Measurements from ENCODE around the gene CCND2.
A peak's percentile ranks its signal among the peaks of the same experiment; 100 is the strongest.

The CCND2 gene

DNA sequence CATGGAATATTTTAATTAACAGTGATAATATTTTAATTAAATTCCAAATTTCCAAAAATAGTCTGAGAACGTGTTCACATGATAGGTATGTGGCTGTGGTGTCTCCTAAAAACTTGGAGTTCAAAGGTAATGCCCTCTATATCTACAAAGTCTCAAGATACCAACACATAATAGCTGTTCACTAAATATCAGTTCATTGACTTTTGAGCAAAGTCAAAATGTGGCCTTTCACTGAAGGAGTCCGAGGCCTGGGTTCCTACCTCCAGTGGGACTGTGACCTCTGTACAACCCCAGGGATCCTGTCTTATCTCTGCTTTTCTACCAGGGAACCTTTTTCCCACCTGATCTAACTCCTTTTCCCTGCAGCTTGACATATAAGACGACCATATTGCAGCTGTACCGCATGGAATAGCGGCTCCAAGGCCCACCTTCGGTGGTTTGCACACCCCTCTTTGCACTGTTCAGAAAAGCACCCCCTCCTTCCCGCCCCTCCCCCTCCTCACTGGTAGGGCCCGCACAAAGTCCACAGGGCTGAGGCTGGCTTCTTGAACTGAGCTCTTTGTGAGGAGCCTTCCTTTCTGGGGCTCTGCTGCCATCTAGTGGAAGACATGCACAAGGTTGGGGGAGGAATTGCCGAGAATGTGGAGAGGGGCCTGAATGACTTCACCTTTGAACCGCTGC is 3.1 kb downstream of the CCND2 start:
- DNase-seq (ENCODE audit: low read depth in 2 of 3, low spot score in 1 of 3): peak; percentile 78 to 87 (median 83)

DNA sequence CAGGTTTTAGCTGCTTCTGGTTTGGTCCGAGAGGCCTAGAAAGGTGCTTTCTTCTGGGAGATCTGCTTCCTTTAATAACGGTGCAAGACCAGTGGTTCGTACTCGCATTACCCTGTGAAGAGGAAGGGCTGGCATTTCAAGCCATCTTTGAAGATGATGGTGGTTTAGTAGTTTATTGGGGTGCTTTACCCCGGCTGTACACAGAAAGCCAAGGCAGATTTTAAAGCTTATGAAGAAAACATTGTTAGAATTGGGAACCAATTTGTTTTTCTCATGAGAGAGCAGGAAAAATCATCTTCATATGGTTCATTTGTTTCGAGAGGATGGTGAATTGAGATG is 3.6 kb downstream of the CCND2 start:
- no peak for DNase-seq (ENCODE audit: low read depth in 2 of 3, low spot score in 1 of 3)

DNA sequence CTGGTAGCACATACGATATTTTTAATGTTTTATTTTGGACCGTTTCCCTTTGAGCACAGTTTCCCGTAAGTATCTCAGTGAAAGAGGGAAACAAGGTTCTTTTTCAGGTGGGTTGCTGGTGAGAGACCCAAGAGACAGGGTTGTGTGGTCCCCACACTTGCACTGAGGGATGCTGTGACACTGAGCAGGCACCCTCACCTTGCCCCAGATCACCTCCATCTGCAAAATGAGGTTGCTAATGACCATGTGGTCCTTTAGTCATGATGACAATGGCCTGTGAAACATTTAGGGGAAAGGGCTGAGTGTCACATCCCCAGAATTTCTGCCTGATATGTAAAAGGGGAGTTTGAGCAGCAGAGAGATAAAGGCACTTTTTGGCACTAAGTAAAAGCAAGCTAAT is 4.3 kb downstream of the CCND2 start:
- no peak for DNase-seq (ENCODE audit: low read depth in 2 of 3, low spot score in 1 of 3)

DNA sequence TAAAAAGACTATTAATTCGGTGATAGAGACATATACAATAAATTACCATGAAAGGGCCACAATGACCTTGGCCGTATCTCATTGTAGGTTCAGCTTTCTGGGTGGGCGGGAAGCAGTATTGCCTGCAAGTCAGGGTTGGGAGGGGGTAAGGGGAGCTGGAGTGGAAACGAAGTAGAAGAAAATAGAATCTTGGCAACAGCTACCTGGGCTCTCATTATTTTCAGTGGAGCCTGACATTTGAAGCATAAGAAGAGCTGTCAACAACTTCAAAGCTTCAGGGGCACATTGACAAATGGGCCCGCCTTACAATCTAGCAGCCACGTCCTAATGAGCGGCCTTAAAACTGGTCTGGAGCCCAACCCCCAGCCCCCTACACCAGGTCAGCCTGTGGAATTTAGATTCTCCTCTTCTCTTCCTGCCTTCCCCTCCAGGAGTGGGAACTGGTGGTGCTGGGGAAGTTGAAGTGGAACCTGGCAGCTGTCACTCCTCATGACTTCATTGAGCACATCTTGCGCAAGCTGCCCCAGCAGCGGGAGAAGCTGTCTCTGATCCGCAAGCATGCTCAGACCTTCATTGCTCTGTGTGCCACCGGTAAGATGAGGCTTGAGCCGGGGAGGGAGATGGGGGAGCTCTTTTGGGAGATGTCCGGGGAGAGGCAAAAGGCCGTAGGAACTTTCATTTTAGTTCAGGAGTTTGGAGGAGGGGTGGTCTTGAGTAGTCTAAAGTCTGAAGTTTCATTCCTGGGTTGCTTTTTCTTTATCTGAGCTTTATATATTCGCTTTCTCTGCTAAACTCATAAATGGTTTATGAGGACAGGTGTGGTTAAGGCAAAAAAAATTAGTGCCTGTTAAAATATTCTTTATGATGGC is 5.0 kb downstream of the CCND2 start:
- DNase-seq (ENCODE audit: low read depth in 2 of 3, low spot score in 1 of 3): no peak

DNA sequence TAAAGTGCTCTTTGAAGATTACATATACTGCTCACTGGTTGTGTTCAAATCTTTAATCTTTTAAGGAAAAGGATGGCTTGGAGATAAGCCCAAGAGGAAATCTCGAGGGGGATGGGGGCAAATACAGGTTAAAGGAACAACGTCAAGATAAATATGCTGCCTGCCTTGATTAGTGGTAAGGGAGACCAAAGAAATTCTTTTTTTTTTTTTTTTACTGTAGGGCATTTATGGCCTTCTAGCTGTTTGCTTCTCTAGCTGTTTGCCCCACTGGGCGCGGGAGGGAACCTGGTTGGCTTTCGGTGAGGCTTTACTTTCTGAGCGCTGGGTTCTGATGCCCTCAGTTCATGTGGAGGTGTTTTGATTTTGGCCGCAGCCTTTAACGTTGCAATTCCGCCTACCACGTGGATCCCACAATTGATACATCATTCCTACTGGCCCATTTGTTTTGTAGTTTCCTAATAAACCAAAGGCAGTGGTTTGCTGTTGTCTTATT is 5.7 kb downstream of the CCND2 start:
- no peak for DNase-seq (ENCODE audit: low read depth in 2 of 3, low spot score in 1 of 3)

DNA sequence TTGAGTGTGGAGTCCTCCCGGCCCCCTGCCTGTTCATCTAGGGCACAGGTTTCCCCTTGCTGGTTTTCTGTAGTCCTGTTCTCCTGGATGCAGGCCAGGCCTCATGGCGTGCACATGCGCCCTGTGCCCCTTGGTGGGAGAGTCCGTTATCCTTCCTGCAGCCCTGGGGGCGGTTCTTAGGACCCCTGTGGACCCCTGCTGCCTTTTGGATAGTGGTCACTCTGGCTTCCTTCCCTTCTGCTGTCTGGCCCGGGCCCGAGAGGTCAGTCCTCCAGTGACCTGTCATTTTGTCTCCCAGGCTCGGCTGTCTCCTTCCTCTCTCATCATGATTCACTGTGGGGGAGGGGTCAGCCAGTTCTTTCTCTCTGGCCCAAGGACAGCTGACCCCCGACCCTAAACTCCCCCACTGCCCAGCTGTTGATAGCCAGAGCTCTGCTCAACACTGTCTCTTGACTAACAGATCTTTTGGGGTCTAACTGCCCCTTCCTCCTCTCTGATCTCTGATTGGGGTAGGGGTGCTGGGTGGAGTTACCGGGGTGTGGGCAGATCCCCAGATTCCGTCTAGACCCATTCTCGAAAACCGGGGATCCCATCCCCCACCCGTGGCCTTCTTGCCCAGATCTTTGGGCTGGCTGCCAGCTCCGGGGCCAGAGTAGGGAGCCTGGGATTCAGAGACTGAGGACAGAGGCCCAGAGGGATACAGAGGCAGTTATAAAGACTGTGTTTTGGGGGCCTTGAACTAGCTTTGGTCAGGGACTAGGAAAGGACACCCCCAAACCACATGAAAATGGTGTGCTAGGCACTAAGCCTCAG is 7.0 kb downstream of the CCND2 start:
- no peak for DNase-seq (ENCODE audit: low read depth in 2 of 3, low spot score in 1 of 3)

DNA sequence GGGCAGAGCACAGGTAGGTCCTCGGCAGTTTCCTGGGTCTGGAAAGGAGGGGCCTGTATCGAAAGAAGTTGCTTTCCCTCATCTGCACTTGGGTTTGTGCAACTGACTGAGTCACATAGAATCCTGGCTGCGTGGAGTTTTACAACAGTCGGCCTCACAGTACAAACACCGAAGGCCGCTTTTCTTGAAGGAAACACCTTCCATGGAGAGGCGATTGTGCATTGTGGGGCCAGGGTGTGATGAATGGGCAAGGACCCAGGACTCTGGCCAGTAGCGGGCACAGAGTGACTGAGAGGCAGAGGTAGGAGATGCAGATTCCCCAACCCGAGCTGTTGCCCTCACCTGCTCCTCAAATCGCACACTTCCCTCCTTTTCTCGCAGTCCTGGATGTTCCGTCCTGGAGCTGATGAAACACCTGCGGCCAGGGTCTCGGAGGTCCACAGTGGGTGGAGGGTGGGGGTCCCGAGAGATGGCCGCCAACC is 7.7 kb downstream of the CCND2 start:
- no peak for DNase-seq (ENCODE audit: low read depth in 2 of 3, low spot score in 1 of 3)

DNA sequence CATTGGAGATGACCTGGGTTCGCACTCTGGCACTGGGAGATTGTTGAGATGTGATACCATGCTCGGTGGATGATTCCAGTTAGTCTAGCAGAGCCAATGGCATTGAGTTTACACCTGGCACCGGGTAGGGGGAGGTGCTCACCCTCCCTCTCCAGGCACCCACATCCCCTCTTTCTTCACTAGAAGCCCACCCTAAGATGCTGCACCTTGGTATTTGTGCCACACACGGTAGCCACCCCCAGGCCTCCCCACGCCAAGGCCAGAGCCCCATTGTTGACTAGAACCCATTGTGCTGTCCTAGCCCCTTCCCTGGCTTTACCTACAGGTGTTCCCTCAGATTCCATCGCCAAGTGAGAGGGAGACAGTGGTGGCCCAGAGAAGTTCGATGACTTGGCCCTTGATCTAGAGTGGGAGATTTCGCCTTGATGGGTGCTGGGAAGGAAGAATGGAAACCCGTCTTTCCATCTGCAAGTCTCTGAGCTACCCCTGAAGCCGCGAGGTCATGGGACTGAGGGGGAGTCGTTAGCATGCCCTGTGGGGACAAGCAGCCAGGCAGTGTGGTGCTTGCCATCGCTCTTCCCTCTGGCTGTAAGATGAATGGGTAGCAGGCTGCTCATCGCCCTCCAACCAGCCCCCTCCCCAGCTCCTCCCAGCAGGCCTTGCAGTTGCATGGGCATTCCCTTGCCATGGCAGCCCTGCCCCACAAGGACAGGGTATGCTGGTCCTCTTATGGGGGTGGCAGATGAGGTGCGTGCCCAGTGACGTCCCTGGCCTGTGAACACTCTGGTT is 8.7 kb downstream of the CCND2 start:
- DNase-seq (ENCODE audit: low read depth in 2 of 3, low spot score in 1 of 3): no peak

DNA sequence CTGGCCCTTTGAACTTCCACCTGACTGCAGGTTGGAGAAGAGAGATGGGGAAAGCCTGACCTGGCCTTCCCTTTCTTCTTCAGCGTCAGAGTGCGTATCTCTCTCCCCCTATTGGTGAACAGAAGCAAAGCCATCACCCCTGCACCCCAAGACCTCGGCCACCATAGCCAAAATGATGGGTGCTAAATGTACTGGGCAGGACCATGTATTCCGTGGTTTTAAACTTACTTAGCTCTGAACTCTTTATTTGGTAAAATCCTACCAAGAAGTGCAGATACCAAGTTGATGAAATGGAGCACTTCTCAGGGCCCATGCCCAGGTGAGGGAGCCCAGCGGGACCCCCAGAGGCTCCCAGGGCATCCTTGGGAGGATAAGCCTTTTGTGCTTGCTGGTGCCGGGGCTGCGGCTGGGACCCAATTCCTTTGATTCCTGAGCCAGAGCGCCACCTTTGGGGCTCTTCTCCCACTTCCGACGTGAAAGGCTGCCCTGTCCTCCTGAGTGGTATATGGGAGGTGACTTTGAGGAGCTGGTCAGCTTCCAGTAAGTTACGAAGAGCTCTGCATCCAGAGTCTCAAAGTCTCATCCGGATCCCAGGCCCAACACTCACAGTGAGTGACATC is 9.4 kb downstream of the CCND2 start:
- no peak for DNase-seq (ENCODE audit: low read depth in 2 of 3, low spot score in 1 of 3)

DNA sequence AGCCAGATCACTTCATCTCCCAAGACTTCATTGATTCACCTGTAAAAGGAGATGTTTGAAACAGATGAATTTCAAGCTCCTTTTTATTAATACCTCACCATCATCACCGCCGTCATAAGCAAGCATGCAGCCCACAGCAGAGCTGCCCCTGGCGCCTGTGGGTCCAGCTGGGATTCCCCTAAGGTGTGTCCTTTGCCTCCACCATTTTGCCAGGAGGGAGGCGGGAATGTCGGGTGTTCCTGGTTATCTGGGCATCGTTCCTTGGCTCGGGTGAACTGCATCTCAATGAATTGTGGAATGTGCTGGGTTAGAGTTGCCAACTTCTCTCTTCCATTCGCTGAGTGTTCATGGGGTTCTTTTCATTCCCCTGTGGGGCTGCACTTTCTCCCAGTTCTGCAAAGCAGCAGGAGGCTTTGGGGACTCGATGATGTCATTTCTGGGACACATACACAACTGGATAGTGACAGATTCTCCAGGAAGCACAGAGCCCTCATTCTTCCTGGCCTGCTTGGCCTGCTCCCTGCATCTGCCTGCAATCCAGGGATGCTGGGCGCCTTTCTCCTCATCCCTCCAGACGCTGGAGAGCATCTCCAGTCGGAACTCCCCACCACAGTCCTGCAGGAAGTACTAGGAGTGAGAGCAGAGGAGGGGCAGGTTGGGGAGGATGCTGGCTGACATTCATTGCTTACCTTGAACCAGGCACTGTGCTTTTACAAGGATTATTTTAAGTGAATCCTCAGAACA is 10.1 kb downstream of the CCND2 start:
- DNase-seq (ENCODE audit: low read depth in 2 of 3, low spot score in 1 of 3): no peak

DNA sequence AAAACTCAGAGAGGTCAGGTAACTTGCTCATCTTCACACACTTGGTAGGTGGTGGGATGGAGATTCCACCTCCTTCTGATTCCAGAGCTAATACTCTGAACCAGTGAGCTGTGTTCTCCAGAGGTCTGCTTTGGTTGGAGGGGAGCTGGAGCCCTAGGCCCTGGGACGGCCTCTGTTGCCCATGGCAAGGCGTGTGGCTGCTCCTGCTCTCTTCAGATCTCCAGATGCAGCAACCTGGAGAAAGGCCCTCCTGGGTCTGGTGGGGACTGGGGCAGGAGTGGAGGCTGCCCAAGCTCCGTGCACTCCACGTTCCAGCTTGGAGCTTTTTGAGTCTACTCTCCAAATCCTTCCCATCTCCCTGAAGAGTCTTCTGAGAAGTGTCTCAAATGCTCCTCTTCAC is 10.7 kb downstream of the CCND2 start:
- DNase-seq (ENCODE audit: low read depth in 2 of 3, low spot score in 1 of 3): no peak

DNA sequence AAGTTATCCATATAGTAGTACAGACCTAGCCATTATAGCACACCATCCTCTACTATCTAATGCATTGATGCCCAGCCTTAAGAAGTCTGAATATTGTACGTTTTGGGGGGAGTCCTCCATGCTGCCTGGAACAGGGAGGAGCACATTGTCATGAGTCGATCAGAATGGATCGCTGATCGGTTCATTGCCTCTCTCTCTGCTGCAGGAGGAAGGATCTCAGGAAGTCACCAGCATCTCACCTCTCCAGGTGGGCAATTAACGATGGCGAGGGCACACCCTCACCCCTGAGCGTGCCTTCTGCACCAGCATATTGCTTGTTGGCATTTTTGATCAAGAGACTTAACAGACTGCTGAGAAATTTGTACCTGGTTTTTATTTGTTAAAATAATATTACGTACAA is 11.5 kb downstream of the CCND2 start:
- DNase-seq (ENCODE audit: low read depth in 2 of 3, low spot score in 1 of 3): no peak

DNA sequence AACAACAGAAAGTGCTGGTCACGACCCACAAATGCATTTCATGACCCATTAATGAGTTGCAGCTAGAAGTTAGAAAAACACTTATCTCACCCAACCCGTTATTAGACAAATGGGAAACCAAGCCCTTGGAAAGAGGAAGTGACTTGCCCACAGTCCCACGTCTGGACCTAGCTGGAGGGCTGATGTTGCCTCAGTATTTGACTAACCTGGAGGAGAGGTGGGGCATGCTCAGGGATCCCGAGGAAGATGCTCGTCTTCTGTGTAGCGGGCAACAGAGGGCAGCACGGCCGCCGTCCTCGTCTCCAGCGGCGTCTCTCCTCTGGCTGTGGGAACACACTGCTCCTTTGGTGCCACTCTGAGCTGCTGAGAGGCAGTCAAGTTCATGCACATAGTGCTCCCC is 12.7 kb downstream of the CCND2 start:
- DNase-seq (ENCODE audit: low read depth in 2 of 3, low spot score in 1 of 3): no peak

DNA sequence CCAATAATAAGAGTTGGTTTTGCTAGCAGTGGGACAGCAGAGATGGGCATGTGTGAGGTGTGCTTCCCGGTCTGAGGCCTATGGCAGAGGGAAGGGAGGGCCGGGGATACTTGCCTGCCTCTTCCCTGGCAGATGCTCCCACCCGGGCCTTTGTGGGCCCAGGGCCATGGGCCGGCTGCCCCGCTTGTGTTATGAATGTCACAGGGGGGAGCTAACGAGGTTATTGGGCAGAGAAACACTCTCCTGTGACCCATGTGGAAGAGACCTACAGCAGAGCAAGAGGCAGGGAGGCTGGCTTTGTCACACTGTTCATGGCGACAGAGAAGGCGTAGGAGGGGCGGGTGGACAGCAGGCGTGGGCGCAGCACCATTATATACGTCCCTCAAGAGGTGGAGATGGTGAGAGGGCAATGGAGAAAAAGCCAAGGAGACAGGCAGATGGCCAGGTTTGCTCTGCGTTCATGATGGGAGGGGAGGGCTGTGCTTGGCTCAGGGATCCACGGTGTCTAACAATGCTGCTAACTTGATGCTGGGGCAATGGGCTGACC is 13.3 kb downstream of the CCND2 start:
- no peak for DNase-seq (ENCODE audit: low read depth in 2 of 3, low spot score in 1 of 3)

DNA sequence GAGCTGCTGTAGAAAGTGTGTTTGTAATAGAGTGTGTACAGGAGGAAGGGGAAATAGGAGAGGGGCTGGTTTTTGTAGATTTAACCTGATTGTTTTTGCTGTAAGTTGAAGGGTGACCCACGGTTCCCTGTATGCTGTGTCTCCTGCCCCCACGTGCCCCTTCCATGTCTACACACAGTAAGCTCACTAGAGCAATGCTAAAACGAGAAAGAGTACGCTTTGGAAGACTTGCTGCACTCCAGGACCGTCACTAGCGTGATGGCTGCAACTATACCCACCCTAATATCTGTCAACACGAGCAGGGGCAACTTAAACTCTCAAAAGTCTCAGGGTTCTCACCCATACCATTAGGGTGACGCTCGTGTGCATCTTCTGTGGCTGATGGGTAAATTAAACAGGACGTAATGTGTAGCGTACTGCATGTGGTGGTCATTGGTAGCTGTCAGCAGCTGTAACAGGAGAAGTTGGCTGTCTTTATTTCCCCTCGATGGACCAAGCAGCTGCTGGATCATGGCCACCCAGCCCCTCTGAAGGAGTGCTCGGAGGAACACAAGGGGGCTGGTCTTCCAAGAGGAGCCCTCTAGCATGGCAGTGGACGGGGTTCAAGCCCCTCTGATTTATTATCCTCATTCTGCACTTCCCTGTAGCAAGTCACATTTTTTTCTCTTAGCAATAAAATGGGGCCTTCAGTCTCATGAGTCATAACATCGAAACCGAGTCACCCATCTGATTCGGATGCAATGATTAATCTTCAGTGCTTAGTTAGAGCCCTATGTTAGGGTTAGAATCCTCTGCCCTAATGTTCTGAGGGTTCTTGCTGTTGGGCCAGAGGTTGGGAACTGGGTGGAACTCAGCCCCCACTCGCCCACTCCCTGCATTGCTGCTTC is 14.0 kb downstream of the CCND2 start:
- no peak for DNase-seq (ENCODE audit: low read depth in 2 of 3, low spot score in 1 of 3)

DNA sequence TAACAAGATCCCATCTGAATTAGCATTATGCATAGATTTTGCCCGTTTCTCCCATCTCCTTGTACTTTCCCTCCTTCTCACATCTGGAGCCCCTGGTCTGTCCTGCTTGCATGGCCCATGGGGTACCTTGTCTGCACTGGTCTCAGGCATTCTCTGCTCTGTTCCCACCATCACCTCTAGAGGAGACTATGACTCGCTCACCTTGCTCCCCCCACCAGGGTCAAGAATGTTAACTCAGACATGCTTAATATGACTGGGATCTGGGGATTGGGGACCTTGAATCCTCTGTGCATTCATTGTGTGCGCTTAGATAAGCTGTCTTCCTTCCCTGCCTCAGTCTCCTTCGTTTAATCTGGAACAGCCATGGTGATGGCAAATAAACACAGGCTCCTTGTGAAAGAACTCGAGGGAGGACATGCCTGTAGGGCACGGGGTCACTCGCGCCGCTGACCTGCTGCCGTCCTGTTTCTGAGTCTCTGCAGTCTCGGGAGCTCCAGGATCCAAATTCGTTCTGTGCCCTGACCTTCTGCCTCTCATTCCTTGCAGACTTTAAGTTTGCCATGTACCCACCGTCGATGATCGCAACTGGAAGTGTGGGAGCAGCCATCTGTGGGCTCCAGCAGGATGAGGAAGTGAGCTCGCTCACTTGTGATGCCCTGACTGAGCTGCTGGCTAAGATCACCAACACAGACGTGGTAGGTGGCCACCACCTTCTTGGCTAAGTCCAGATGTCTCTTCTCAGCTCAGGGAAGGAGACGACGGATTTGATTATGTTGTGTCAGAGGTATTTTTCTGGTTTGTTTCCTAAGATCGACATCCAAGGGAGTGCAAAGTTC is 15.0 kb downstream of the CCND2 start:
- DNase-seq (ENCODE audit: low read depth in 2 of 3, low spot score in 1 of 3): no peak

DNA sequence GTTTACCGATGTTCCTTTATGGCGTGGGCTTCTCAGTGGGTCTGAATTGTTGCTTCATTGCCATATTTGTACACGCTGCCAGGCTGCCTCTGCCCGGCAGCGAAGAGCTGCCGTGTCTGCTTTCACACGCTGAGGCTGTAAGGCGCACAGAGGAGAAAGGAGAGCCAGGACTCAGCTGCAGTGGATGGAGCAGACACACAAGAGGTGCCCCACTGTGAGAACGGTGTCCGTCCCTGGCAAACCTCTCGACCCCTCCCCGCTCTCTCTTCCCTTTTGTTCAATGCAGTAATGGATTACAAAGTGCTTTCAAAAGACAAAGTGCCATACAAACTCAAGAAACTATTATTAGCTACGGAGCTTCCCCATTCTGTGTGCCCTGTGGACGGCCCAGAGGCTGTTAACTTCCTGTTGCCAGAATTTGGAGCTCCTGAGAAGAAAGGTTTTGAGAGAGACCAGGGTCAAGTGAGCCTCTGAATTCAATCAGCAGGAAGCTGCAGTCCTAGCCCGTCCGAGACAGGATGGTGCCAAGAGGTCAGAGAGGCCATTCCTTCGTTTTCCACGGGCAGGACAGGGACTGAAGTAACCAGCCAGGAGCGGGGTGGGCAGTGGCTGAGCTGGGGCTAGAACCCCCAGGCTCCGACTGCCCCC is 15.8 kb downstream of the CCND2 start:
- no peak for DNase-seq (ENCODE audit: low read depth in 2 of 3, low spot score in 1 of 3)
